IMR-90 (cell line): ENCODE measurements around the gene TTC39C. TPM values are rescaled to one million over a fixed set of nuclear protein-coding genes. Genes with fewer than 3 reads are reported as not detected.

ENCODE experiments used
- ATAC-seq: fragments of 200-7000 bp; cut with Tn5 transposase; 2 replicates; pipeline ENCODE4 v1.9.1; 2020; ENCODE audit warnings: low read depth, mild to moderate bottlenecking, moderate library complexity
- BruUV-seq: library from RNA; stranded (reverse); fragments of 400-500 nt; replicated peaks from 2 replicates; lab custom pipeline; 2021; lab: Mats Ljungman, UMichigan
- CTCF ChIA-PET: fragments of 300-600 bp; formaldehyde crosslinking; extraction: SDS; loops from one replicate; lab custom pipeline; 2021; ENCODE audit warnings: antibody characterized with exemption; lab: Yijun Ruan, JAX
- POLR2A ChIA-PET: fragments of 300-600 bp; sonication (Branson Sonifier 250); formaldehyde crosslinking; loops from one replicate; lab custom pipeline; 2022; ENCODE audit warnings: antibody characterized with exemption; ENCODE audit not compliant: unreplicated experiment; lab: Charles Lee
- DNase-seq: peaks from one replicate; pipeline ENCODE4 v3.0.0; 2013
- H2AFZ ChIP-seq: replicated peaks from 2 replicates; pipeline ENCODE3; 2013; ENCODE audit warnings: low read length, mild to moderate bottlenecking; ENCODE audit not compliant: poor library complexity
- H2AK5ac ChIP-seq: 2 replicates; pipeline ENCODE4 v1.6.1; 2013; ENCODE audit warnings: low read depth, low read length, inconsistent platforms
- H2AK9ac ChIP-seq: replicated peaks from 2 replicates; pipeline ENCODE3; 2013; ENCODE audit warnings: mild to moderate bottlenecking, low read depth, low read length, moderate library complexity; ENCODE audit not compliant: poor library complexity
- H2BK120ac ChIP-seq: 2 replicates; pipeline ENCODE4 v1.6.1; 2013; ENCODE audit warnings: low read depth, low read length, inconsistent platforms
- H2BK15ac ChIP-seq: 3 replicates; pipeline ENCODE4 v1.6.1; 2013; ENCODE audit warnings: low read depth, low read length, inconsistent platforms
- H2BK20ac ChIP-seq: 2 replicates; pipeline ENCODE4 v1.6.1; 2013; ENCODE audit warnings: low read depth, mild to moderate bottlenecking, inconsistent platforms, low read length, moderate library complexity
- H2BK5ac ChIP-seq: 2 replicates; pipeline ENCODE4 v1.6.1; 2013; ENCODE audit warnings: mild to moderate bottlenecking, low read depth, low read length, inconsistent platforms; ENCODE audit not compliant: poor library complexity, severe bottlenecking
- H3K14ac ChIP-seq: replicated peaks from 2 replicates; pipeline ENCODE4 v1.6.1; 2013; ENCODE audit warnings: low read depth, low read length, inconsistent platforms
- H3K18ac ChIP-seq: 2 replicates; pipeline ENCODE4 v1.6.1; 2013; ENCODE audit warnings: low read depth, low read length, control low read depth
- H3K23ac ChIP-seq: 2 replicates; pipeline ENCODE4 v1.6.1; 2013; ENCODE audit warnings: low read depth, low read length, inconsistent platforms
- H3K27ac ChIP-seq: 2 replicates; pipeline ENCODE4 v1.5.1; 2013; ENCODE audit warnings: mild to moderate bottlenecking, control low read depth, low read length; ENCODE audit not compliant: insufficient read depth
- H3K27me3 ChIP-seq: 2 replicates; pipeline ENCODE4 v1.6.1; 2013; ENCODE audit warnings: low read length; ENCODE audit not compliant: control insufficient read depth, insufficient read depth
- H3K36me3 ChIP-seq: 2 replicates; pipeline ENCODE4 v1.6.1; 2013; ENCODE audit warnings: low read length, mixed read lengths; ENCODE audit not compliant: control insufficient read depth, insufficient read depth
- H3K4ac ChIP-seq: 2 replicates; pipeline ENCODE4 v1.6.1; 2013; ENCODE audit warnings: low read depth, low read length, inconsistent platforms
- H3K4me1 ChIP-seq: 2 replicates; pipeline ENCODE4 v1.6.1; 2013; ENCODE audit warnings: low read length, mixed read lengths; ENCODE audit not compliant: control insufficient read depth, insufficient read depth
- H3K4me2 ChIP-seq: 2 replicates; pipeline ENCODE4 v1.6.1; 2013; ENCODE audit warnings: low read depth, mild to moderate bottlenecking, control low read depth, low read length, moderate library complexity
- H3K4me3 ChIP-seq: 2 replicates; pipeline ENCODE4 v1.5.1; 2013; ENCODE audit warnings: low read depth, mild to moderate bottlenecking, control low read depth, low read length, moderate library complexity; ENCODE audit not compliant: insufficient read depth
- H3K56ac ChIP-seq: 2 replicates; pipeline ENCODE4 v1.6.1; 2013; ENCODE audit warnings: low read length, inconsistent platforms; ENCODE audit not compliant: insufficient read depth; ENCODE audit errors: extremely low read depth
- H3K79me1 ChIP-seq, 2 experiments: 2 replicates each; pipeline ENCODE4 v1.6.1; 2013; ENCODE audit warnings: low read length in 2 of 2, inconsistent platforms in 1 of 2, low read depth in 1 of 2
- H3K9ac ChIP-seq: 2 replicates; pipeline ENCODE4 v1.6.1; 2013; ENCODE audit warnings: low read depth, low read length, control low read depth
- H3K9me1 ChIP-seq: 2 replicates; pipeline ENCODE4 v1.6.1; 2013; ENCODE audit warnings: low read length, inconsistent platforms; ENCODE audit not compliant: insufficient read depth
- H3K9me3 ChIP-seq: 2 replicates; pipeline ENCODE4 v1.6.1; 2013; ENCODE audit warnings: low read length; ENCODE audit not compliant: control insufficient read depth, insufficient read depth
- H4K20me1 ChIP-seq: 2 replicates; pipeline ENCODE4 v1.6.1; 2013; ENCODE audit warnings: low read length, inconsistent platforms; ENCODE audit not compliant: insufficient read depth
- H4K5ac ChIP-seq: 2 replicates; pipeline ENCODE4 v1.6.1; 2013; ENCODE audit warnings: mild to moderate bottlenecking, low read depth, low read length, control low read depth
- H4K8ac ChIP-seq, 2 experiments: 2 replicates each; pipeline ENCODE4 v1.6.1; 2013; ENCODE audit warnings: low read depth in 2 of 2, low read length in 2 of 2, control low read depth in 1 of 2, inconsistent platforms in 1 of 2
- H4K91ac ChIP-seq: 2 replicates; pipeline ENCODE4 v1.6.1; 2013; ENCODE audit warnings: low read depth, low read length, inconsistent platforms; ENCODE audit not compliant: insufficient read depth
- BHLHE40 ChIP-seq: fragments of 150-350 bp; IDR thresholded peaks from 2 replicates; pipeline ENCODE4 v1.6.1; 2016; ENCODE audit warnings: mild to moderate bottlenecking, low read depth, low read length
- CHD1 ChIP-seq: IDR thresholded peaks from 2 replicates; pipeline ENCODE4 v1.6.1; 2012; ENCODE audit warnings: low read depth, low read length, improper control_type of control experiment
- MAFK ChIP-seq: IDR thresholded peaks from 2 replicates; pipeline ENCODE4 v1.6.1; 2012; ENCODE audit warnings: low read depth, low read length, improper control_type of control experiment
- WGBS, 2 experiments: methylation state at CpG; one replicate each; pipeline versions ENCODE4 v1.1.5 to v1.1.7; 2013; ENCODE audit warnings: missing lambda C conversion rate in 2 of 2; ENCODE audit not compliant: insufficient read length in 1 of 2; ENCODE audit errors: extremely low coverage in 2 of 2; 5-methylcytosine and 5-hydroxymethylcytosine counted together
- dilution Hi-C: fragments of 300-500 bp; cut with HindIII; formaldehyde crosslinking; loops from one replicate; pipeline ENCODE4 v1.14.3; 2018; ENCODE audit warnings: low sequenced_read_pairs; ENCODE audit not compliant: unreplicated experiment
- in situ Hi-C: fragments of 300-500 bp; cut with MboI; formaldehyde crosslinking; loops from 3 replicates; pipeline ENCODE4 v1.14.3; 2019; ENCODE audit warnings: low sequenced_read_pairs, inconsistent platforms, mixed read lengths
- intact Hi-C: fragments of 100-400 bp; cut with micrococcal nuclease; formaldehyde crosslinking; loops from 2 replicates; pipeline ENCODE4 v1.10.0; 2022
- polyA plus RNA-seq, 3 experiments: library from polyadenylated mRNA; depleted of rRNA; stranded (reverse); fragments of >200 nt; gene quantifications; 2 replicates each; pipeline ENCODE4 v1.2.3, GENCODE V29; 2012; ENCODE audit warnings: low replicate concordance in 1 of 3
- total RNA-seq: library from RNA; depleted of rRNA; stranded (reverse); fragments of >200 nt; gene quantifications from 2 replicates; pipeline ENCODE4 v1.2.3, GENCODE V29; 2012

Gene TTC39C
- total and polyA plus RNA-seq, 2 of the 4 experiments (the other 2 are of a cell fraction) = 8.0 to 20.8 TPM

DNA sequence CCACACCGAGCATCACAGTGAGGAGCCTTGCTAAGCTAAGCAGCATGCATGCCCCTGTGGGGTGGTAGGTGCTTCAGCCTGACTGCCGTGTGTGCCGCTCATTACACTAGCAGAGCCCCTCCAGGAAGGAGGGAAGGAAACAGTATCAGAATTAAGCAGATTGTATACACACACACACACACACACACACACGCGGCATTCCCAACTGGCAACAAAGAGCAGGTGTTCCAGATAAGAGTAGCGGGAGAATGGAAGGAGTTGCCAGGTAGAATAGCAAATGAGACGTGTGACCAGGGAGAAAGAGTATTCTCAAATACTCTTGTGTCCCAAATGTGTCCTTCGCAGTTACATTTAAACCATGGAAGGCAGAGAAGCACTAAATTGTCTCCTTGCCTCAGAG lies 47.6 kb upstream of the TTC39C start:
- Histone ChIP-seq H3K18ac (no peak overlapping the region), H3K36me3 (no peaks in the 10 kb centered on the region), H3K23ac (no peak overlapping the region), H2BK20ac (no peak overlapping the region), H3K9ac (no peak overlapping the region), H3K4me2 (no peak overlapping the region), H4K20me1 (no peaks in the 10 kb centered on the region), H3K9me3 (no peaks in the 10 kb centered on the region), H2AK9ac (no peak overlapping the region), H3K9me1 (peaks cover 4% of the 10 kb centered on the region; the same call in 1 of the 2 replicates), H3K4me3 (no peak overlapping the region), H3K56ac (no peak overlapping the region), H2BK120ac (no peak overlapping the region), H2AFZ (no peak overlapping the region), H2AK5ac (no peak overlapping the region), H3K27me3 (peaks cover 4% of the 10 kb centered on the region), H3K27ac (no peak overlapping the region), H4K91ac (no peak overlapping the region), H3K4ac (no peak overlapping the region), H3K4me1 (no peaks in the 10 kb centered on the region; the same call in 1 of the 2 replicates), H2BK15ac (no peak overlapping the region), H2BK5ac (no peak overlapping the region), H3K14ac (no peak overlapping the region), H4K8ac (no peak overlapping the region), H4K5ac (no peak overlapping the region), H3K79me1 (no peaks in the 10 kb centered on the region)
- no peak for DNase-seq
- no peak for TF ChIP-seq CHD1
- no peak for TF ChIP-seq BHLHE40
- no peak for TF ChIP-seq MAFK
- in situ Hi-C loops (no loop called here), dilution Hi-C loops (no loop called here), intact Hi-C loops (no loop called here)
- ChIA-PET POLR2A (no interaction called here), CTCF (no interaction called here)
- no TSS peak for BruUV-seq
- 100% methylated on average over 1 of the region's 8 CpGs; no CpG with 5 or more reads in 1 of the 2 experiments for WGBS, 2 experiments
- no peak for ATAC-seq
